ENCODE data around the gene FUCA1.

The FUCA1 gene

GRCh38 chr1:23799570-23800399 lies 68.3 kb downstream of the FUCA1 start:
- DNase-seq: no peak

- DNase-seq: no peak
Measured at GRCh38 chr1:23799255-23799569, 68.9 kb downstream of the FUCA1 start.

- DNase-seq: no peak
Measured at GRCh38 chr1:23798662-23799142, 69.4 kb downstream of the FUCA1 start.

GRCh38 chr1:23797478-23798448 lies 70.3 kb downstream of the FUCA1 start:
- no peak for DNase-seq

- no peak for DNase-seq
Measured at GRCh38 chr1:23796466-23797271, 71.4 kb downstream of the FUCA1 start.

GRCh38 chr1:23795676-23796465 lies 72.2 kb downstream of the FUCA1 start:
- DNase-seq: no peak
